ENCODE data around the gene BAMBI.

The BAMBI gene

DNA sequence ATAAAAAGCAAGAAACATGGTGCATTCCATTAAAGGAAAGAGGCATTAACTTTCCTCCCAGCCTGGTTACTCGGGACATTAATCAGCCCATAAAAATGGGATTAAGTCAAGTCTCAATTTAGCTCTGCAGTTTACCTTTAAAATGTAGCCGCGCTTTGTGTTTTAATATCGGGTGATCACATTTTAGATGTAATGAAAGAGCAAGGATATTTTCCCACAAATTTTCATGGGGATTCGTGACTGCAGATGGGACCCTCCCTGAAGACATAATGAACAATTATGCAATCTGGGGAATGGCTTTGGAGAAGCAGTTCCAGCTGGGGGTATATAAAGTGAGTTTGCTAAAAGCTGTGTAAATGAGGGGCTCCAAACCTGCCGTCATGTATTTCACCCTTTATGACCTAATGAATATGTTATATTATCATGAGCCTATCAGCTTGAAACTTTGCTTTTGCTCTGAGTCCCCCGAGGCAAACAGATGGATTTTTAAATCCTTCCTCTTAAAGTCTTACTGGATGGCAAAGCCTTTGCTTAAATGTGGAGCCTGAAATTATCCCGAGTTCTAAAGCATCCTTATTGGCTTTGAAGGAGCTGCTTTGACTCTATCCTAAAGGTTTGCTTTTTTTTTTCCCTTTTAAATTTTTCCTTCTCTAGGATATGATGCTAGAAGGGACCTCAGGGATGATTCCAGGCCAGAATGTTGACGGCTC lies 31.8 kb downstream of the BAMBI start:
- DNase-seq: no peak

GRCh38 chr10:28710202-28710886 lies 33.0 kb downstream of the BAMBI start:
- no peak for DNase-seq

DNA sequence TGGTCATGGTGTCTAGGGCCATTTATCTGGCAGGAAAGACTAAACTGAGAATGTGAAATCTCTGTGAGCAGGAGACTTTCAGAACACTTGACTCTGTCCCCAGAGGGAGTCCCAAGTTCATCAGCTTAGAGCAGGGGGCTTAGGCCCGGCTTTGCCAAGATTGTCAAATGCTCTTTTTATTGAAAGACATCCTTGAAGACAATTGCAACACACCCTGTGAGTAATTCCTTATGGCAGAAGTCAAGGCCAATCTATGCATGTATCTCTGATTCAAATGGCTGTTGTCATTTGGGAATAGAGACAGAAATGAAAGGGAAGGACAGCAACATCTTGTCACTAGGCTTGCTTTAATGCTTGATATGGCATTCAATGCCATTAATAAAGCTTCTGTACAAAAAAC lies 33.7 kb downstream of the BAMBI start:
- no peak for DNase-seq

DNA sequence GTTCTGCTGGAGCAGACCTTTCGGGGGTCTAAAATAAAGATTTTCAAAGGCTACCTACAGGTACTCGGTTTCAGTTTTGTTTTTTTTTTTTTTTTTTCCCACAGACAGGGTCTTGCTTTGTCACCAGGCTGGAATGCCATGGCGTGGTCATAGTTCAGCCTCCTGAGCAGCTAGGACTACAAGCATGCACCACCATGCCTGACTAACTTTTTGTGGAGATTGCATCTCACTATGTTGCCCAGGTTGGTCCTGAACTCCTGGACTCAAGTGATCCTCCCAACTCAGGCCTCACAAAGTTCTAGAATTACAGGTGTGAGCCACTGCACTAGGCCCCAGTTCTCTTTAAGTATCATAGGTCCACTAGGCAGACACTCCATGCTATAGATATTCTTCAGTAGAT lies 34.5 kb downstream of the BAMBI start:
- no peak for DNase-seq

GRCh38 chr10:28713626-28714352 lies 36.5 kb downstream of the BAMBI start:
- DNase-seq: no peak

- no peak for DNase-seq
Observed at GRCh38 chr10:28714401-28715053, 37.2 kb downstream of the BAMBI start.

DNA sequence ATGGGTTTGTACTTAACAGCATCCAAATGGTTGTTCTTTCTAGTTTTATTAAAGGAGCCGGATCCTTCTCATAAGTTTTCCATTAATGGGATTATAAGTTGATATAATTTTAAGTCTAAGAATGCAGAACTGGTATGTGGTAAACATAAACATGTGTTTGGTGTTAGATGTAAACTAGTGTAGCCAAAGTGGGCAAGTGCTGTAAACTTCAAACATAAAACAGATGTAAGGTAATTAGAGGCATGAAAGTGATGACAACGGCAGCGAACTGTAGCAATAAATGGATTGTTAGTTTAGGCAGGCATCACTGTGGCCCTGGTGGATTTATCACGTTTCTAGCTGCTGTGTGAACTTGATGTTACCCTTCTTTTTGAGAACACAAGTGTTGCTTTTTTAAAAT lies 37.9 kb downstream of the BAMBI start:
- no peak for DNase-seq

GRCh38 chr10:28715757-28716156 lies 38.4 kb downstream of the BAMBI start:
- no peak for DNase-seq

DNA sequence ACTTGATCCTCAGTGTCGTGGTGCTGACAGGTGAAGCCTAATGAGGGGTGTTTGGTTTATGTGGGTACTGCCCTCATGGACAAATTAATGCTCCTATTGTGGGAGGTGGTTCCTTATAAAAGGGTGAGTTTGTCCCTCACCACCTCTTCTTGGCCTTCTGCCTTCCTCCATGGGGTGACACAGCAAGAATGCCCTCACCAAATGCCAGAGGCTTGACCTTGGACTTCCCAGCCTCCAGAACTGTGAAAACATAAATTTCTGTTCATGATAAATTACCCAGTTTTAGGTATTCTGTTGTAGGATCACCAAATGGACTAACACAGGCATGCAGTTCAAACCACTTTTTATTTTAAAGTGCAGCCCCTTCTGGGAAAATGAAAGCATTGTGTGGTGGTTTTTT lies 39.4 kb downstream of the BAMBI start:
- no peak for DNase-seq

GRCh38 chr10:28717656-28718201 lies 40.4 kb downstream of the BAMBI start:
- DNase-seq: no peak

DNA sequence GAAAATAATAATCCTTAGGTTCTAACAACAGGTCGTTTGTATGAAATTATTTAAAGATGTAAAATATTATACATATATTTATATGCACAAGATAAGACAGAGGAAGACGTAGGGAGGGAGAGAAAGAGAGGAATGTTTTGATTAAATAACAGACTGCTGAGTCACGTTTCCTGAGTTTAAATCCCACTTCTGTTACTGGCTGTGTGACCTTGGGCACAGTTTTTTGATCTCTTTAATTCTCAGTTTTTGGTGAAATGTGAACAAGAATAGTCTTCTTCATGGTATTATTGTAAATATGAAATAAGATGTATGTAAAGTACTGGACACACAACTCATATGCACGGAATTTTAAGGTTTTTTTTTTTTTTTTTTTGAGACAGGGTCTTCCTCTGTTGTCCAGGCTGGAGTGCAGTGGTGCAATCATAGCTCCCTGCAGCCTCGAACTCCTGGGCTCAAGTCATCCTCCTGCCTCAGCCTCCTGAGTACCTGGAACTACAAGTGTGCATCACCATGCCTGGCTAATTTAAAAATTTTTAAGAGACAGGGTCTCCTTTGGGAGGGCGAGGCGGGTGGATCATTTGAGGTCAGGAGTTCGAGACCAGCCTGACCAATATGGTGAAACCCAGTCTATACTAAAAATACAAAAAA lies 42.6 kb downstream of the BAMBI start:
- DNase-seq: no peak

DNA sequence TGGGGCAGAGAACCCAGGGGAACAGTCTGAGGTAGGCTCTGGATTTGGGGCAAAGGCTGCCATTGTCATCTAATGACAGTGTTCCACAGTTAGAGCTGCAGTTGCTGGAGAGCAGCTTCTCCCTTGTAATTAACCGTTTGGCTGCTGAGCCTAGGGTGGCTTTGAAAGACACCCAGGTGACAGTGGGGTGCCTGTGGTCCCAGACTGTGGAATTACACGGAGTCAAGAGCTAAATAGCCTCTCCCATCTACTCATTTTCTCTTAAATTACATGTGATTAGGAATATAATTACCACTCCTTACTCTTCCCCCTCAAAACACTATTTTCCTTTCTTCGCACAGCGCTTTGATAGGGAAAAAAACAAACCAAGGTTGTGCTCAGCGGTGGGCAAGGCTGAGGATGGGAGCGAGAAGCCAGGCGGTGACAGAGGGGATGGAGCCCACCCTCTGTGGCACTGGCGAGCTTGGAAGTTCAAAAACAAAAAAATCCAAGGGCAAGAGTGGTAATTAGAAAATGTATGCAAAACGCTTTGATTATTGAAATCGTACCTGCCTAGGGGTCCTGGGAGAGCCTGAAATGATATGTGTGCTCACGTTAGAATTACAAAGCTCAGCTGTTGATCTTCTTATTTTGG lies 44.1 kb downstream of the BAMBI start:
- no peak for DNase-seq

DNA sequence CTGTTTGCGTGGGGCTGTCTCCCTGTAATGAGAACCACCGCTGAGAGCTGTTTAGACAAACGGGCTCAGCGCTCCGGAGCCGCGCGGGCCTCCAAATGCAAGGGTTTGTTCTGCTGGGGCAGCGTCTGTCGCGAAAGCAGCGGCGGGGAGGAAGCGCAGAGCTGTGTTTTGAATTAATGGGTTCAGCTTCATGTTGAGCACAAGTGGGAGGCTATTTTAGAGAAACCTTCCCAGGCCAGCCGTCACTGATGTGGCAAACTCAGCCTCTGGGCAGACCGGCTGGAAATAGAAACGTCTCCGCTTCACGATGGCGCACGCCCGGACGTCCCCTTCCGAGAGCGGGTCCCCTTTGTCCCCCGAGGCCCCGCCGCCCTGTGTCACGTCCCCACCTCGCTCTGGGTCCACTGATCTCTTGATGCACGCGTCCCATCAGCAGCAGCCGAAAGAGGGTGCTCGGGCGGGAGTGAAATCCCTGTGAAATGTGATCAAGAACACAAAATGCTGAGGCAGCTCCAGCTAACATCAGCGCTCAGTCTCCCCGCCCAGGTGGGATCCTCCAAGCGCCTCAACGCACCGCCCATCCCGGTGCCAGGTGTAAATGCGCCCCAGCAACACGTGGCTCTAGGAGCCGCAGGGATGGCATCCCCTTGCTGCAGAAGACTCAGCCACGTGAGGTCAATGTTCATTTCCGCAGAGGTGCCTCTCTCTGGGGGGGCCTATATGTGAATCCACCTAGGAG lies 44.9 kb downstream of the BAMBI start:
- no peak for DNase-seq

DNA sequence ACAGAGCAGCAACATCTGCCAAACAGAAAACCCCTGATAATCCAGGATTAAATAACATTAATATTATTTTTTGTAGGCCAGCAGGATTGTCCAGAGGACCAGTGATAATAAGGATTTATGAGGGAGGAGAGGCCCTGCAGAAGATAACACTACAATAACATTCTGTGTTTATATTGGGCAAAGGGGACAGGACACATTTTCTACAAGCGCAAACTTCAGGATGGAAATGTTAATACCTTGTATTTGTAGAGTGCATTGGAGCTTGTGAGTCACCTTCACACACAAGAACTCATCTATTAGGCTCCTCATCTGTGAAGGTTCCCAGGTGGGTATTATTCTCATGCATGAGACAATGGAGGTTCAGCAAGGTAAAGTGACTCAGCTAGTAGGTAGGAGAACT lies 51.0 kb downstream of the BAMBI start:
- DNase-seq: no peak

GRCh38 chr10:28730031-28730778 lies 52.9 kb downstream of the BAMBI start:
- DNase-seq: no peak

- DNase-seq: no peak
Observed at GRCh38 chr10:28732091-28732490, 54.8 kb downstream of the BAMBI start.
